Spinal cord (tissue), 10 donors: Measurements from ENCODE around the gene PRELP. TPM values are rescaled to one million over a fixed set of nuclear protein-coding genes. Genes with fewer than 3 reads are reported as not detected.

Experiments
- DNase-seq, 6 donors: peaks; one replicate each; pipeline versions ENCODE4 v3.0.0 to v3.0.0-alpha.2; 2013 to 2015; ENCODE audit warnings: low spot score in 6 of 6, low read depth in 4 of 6
- H3K27ac ChIP-seq: one replicate; pipeline ENCODE4 v1.5.1; 2013; ENCODE audit warnings: low read depth, low read length, control low read depth
- H3K27me3 ChIP-seq: one replicate; pipeline ENCODE4 v1.6.1; 2013; ENCODE audit warnings: low read length; ENCODE audit not compliant: control insufficient read depth, insufficient read depth
- H3K36me3 ChIP-seq: one replicate; pipeline ENCODE4 v1.6.1; 2013; ENCODE audit warnings: low read length; ENCODE audit not compliant: control insufficient read depth, insufficient read depth
- H3K4me1 ChIP-seq: one replicate; pipeline ENCODE4 v1.6.1; 2013; ENCODE audit warnings: low read length; ENCODE audit not compliant: control insufficient read depth, insufficient read depth
- H3K4me3 ChIP-seq: one replicate; pipeline ENCODE4 v1.5.1; 2013; ENCODE audit warnings: low read depth, low read length, control low read depth
- H3K9me3 ChIP-seq: one replicate; pipeline ENCODE4 v1.6.1; 2013; ENCODE audit warnings: low read length; ENCODE audit not compliant: control insufficient read depth, insufficient read depth
- WGBS: methylation state at CpG from one replicate; pipeline ENCODE4 v1.1.5; 2013; ENCODE audit warnings: missing lambda C conversion rate; ENCODE audit not compliant: insufficient coverage; 5-methylcytosine and 5-hydroxymethylcytosine counted together
- polyA plus RNA-seq, 2 donors: library from polyadenylated mRNA; unstranded; fragments of 120-200 nt; gene quantifications; one replicate each; pipeline ENCODE4 v1.2.1, GENCODE V29; 2013; ENCODE audit not compliant: insufficient read length in 2 of 2
- total RNA-seq, 2 donors: library from RNA; depleted of rRNA in 1 of 2; stranded (reverse); fragments of 120-200 nt in 1 of 2; fragments of >200 nt in 1 of 2; gene quantifications; one replicate each; pipeline versions ENCODE4 v1.2.3 to v1.2.4, GENCODE V29; 2013 to 2014
- donor health status: healthy.

The PRELP gene
- total and polyA plus RNA-seq, 4 donors, result 3.4 to 8.0 (median 4.0) TPM

DNA sequence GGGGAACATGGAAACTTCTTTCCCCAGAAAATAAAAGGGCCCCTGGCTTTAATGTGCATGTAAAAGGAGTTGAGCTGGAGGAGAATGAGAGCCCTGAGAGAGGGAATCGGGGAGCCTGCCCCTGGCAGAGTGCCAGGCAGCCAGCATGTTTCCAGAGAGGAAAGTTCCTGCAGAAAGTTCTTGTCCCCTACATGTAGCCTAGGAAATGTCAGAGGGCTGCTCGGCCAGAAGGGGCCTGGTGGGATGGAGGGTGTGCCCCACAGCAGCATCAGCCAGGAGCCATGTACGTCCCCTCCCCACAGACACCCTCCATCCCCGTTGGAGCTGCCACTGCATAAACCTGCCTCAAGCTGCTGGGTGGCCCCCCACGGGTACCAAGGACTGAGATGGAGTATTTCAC lies 5.4 kb upstream of the PRELP start:
- Histone ChIP-seq H3K9me3 (no peaks in the 10 kb centered on the region), H3K36me3 (no peaks in the 10 kb centered on the region), H3K27me3 (no peaks in the 10 kb centered on the region), H3K27ac (peak overlapping the region; percentile 8), H3K4me1 (peaks cover 56% of the 10 kb centered on the region), H3K4me3 (no peak overlapping the region)
- 53% methylated on average over 2 of the region's 5 CpGs for WGBS
- peak in 1 of 6 donors; percentile 26 for DNase-seq

GRCh38 chr1:203471841-203472240 lies 3.8 kb upstream of the PRELP start:
- H3K27ac ChIP-seq, result no peak overlapping the region
- no peaks in the 10 kb centered on the region for H3K9me3 ChIP-seq
- peaks cover 49% of the 10 kb centered on the region for H3K4me1 ChIP-seq
- H3K27me3 ChIP-seq, result no peaks in the 10 kb centered on the region
- 56% methylated on average over 4 of the region's 6 CpGs for WGBS
- H3K4me3 ChIP-seq, result no peak overlapping the region
- DNase-seq, result no peak
- H3K36me3 ChIP-seq, result no peaks in the 10 kb centered on the region

DNA sequence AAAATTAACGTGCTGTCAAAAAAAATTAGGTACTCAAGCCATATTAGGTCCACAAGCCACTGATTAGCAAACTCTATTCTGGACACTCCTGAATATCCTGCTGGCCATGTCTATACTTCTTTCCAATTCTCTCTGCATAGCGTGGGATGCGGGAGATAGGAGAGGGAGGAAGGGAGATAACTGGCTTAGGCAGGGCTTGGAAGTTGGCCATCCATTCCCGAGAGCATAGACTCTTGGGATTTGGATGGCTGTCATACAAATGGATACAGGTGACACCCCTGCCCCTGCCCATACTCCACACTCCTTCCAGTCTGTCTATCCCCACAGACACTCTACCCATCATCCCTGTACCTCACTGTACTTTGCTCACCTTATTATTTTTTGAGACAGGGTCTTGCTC lies 2.3 kb upstream of the PRELP start:
- no peaks in the 10 kb centered on the region for H3K36me3 ChIP-seq
- H3K4me1 ChIP-seq, result peaks cover 42% of the 10 kb centered on the region
- no peak overlapping the region for H3K4me3 ChIP-seq
- DNase-seq, result no peak
- no peaks in the 10 kb centered on the region for H3K27me3 ChIP-seq
- no peaks in the 10 kb centered on the region for H3K9me3 ChIP-seq
- H3K27ac ChIP-seq, result no peak overlapping the region
- 83% methylated on average over 1 of the region's 4 CpGs for WGBS

DNA sequence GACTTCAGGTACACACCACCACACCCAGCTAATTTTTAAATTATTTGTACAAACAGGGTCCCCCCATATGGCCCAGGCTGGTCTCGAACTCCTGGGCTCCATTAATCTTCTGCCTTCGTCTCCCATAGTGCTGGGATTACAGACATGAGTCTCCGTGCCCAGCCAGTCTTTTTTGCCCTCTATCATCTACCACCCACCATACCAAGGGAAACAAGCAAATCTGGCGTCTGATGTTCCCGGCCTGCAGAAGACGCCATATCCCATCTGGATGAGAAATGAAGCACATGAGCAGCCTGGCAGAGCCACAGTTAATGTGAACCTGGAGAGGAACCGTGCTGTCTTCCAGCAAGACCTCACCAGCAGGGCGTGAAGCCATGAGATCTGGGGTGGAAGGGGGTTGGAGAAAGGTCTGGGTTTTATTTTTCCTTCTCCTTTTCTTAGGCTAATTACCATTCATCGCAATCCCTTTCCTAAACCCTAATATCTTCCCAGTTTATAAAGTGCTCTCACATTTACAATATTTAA lies 1.8 kb upstream of the PRELP start:
- 71% methylated on average over 7 of the region's 9 CpGs for WGBS
- Histone ChIP-seq H3K36me3 (no peaks in the 10 kb centered on the region), H3K27ac (no peak overlapping the region), H3K4me1 (peaks cover 42% of the 10 kb centered on the region), H3K4me3 (no peak overlapping the region), H3K27me3 (no peaks in the 10 kb centered on the region), H3K9me3 (no peaks in the 10 kb centered on the region)
- DNase-seq, result no peak

GRCh38 chr1:203476216-203476814 lies 709 bp downstream of the PRELP start:
- no peaks in the 10 kb centered on the region for H3K36me3 ChIP-seq
- peaks cover 37% of the 10 kb centered on the region for H3K4me1 ChIP-seq
- DNase-seq, result peak in 2 of 6 donors; percentile 57
- peak overlapping the region; percentile 28 for H3K4me3 ChIP-seq
- 28% methylated on average over 5 of the region's 9 CpGs for WGBS
- H3K27me3 ChIP-seq, result no peaks in the 10 kb centered on the region
- no peaks in the 10 kb centered on the region for H3K9me3 ChIP-seq
- H3K27ac ChIP-seq, result peak overlapping the region; percentile 72

DNA sequence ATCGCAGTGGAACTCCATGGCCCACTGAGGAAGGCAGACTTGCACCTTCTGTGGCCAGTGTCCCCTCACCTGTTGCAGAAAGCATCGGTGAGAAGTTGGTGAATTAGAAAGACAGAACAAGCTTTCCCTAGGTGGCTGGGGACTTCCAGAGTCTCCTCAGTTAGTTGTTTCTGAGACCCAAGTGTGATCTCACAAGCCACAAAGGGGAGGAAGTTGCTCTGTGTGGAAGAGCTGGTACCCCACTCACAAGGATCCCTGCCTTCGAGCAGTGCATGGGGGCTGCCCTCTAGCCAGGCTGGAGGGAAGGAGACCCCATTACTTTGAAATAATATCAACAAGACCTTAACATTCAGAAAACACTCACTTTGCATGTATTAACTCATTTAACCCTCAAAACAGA lies 2.1 kb downstream of the PRELP start:
- H3K27ac ChIP-seq, result no peak overlapping the region
- no peak overlapping the region for H3K4me3 ChIP-seq
- H3K9me3 ChIP-seq, result no peaks in the 10 kb centered on the region
- 95% methylated on average over 2 of the region's 3 CpGs for WGBS
- DNase-seq, result no peak
- H3K36me3 ChIP-seq, result no peaks in the 10 kb centered on the region
- H3K27me3 ChIP-seq, result no peaks in the 10 kb centered on the region
- H3K4me1 ChIP-seq, result peaks cover 30% of the 10 kb centered on the region

- peak in 1 of 6 donors; percentile 89 for DNase-seq
- no peaks in the 10 kb centered on the region for H3K27me3 ChIP-seq
- no peaks in the 10 kb centered on the region for H3K36me3 ChIP-seq
- H3K9me3 ChIP-seq, result no peaks in the 10 kb centered on the region
- 0% methylated on average over 1 of the region's 3 CpGs for WGBS
- H3K4me1 ChIP-seq, result peaks cover 30% of the 10 kb centered on the region
- no peak overlapping the region for H3K27ac ChIP-seq
- H3K4me3 ChIP-seq, result no peak overlapping the region
Observed at GRCh38 chr1:203478231-203478630, 2.6 kb downstream of the PRELP start.

DNA sequence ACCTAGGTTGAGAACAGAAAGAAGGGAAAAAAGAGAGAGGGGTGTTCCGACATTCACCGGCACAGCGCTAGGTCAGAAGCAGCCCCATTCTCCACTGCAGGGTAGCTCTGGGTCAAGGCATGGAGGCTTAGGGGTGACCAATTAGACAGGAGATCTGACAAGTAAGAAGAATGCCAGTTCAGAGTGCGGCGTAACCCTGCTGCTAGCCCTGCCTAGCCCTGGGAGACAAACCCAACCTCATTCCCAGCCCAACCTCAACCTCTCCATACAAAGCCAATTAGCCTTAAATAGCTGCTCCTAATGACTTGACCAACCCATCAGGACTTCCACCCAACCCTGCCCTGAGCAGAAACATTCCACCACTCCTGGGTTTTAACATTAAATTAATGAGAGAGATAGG lies 3.4 kb downstream of the PRELP start:
- H3K36me3 ChIP-seq, result no peaks in the 10 kb centered on the region
- no peak for DNase-seq
- WGBS, result 80% methylated on average over 5 of the region's 5 CpGs
- no peaks in the 10 kb centered on the region for H3K27me3 ChIP-seq
- peaks cover 26% of the 10 kb centered on the region for H3K4me1 ChIP-seq
- H3K9me3 ChIP-seq, result no peaks in the 10 kb centered on the region
- no peak overlapping the region for H3K4me3 ChIP-seq
- no peak overlapping the region for H3K27ac ChIP-seq

DNA sequence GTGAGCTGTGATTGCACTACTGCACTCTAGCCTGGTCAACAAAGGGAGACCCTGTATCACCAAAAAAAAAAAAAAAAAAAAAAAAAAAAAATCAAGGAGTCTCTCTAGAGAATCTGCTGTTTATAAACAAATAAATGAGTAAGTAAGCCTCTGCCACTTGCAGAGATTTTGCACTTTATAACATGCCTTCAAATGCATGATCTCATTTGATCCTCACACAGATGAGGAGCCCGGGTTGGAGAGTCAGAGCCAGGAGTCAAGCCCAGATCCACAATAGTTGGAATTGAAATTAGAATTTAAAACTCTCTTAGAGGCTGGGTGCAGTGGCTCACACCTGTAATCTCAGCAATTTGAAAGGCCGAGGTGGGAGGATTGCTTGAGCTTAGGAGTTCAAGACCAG lies 4.0 kb downstream of the PRELP start:
- Histone ChIP-seq H3K27ac (no peak overlapping the region), H3K36me3 (no peaks in the 10 kb centered on the region), H3K4me3 (no peak overlapping the region), H3K9me3 (no peaks in the 10 kb centered on the region), H3K4me1 (peaks cover 21% of the 10 kb centered on the region), H3K27me3 (no peaks in the 10 kb centered on the region)
- no peak for DNase-seq
- no CpG with 5 or more reads among the region's 2 CpGs for WGBS

GRCh38 chr1:203480084-203480483 lies 4.5 kb downstream of the PRELP start:
- DNase-seq, result no peak
- Histone ChIP-seq H3K27ac (peak overlapping the region; percentile 78), H3K4me1 (peaks cover 17% of the 10 kb centered on the region), H3K36me3 (no peaks in the 10 kb centered on the region), H3K27me3 (no peaks in the 10 kb centered on the region), H3K4me3 (no peak overlapping the region), H3K9me3 (no peaks in the 10 kb centered on the region)
- WGBS, result 70% methylated on average over 2 of the region's 2 CpGs
